DMS53 treated with DMSO at 0.1 percent for 48 hours (cell line): Measurements from ENCODE around the gene TMEM72.

Experiments used
- DNase-seq: peaks from one replicate; lab custom pipeline; 2025; ENCODE audit not compliant: unreplicated experiment; lab: John Stamatoyannopoulos, UW

The TMEM72 gene

DNA sequence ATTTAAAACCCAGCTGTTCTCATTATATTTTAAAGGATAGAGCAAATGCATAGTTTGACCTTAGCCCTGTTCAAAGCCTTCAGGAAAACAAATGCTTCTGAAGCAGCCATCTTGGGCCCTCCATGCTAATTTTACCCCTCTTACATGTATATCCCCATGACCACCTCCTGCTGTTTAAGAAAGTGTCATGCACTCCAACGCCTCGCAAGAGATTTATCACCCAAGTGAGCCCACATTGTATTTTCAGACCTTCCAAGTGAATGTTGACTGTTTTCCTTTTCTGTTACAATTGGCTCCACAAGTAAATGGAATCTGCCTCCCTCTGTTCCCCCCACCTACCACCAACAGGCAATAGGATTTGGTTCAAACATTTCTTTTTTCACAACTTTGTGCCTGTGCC is 5.3 kb downstream of the TMEM72 start:
- no peak for DNase-seq

DNA sequence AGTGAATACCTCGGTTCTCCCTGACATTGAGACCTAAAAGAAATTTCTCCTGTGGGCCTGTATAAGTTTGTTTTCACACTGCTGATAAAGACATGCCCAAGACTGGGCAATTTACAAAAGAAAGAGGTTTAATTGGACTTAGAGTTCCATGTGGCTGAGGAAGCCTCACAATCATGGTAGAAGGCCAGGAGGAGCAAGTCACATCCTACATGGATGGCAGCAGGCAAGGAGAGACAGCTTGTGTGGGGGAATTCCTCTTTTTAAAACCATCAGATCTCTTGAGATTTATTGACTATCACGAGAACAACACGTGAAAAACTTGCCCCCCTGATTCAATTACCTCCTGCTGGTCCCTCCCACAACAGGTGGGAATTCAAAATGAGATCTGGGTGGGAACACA is 6.7 kb downstream of the TMEM72 start:
- no peak for DNase-seq

DNA sequence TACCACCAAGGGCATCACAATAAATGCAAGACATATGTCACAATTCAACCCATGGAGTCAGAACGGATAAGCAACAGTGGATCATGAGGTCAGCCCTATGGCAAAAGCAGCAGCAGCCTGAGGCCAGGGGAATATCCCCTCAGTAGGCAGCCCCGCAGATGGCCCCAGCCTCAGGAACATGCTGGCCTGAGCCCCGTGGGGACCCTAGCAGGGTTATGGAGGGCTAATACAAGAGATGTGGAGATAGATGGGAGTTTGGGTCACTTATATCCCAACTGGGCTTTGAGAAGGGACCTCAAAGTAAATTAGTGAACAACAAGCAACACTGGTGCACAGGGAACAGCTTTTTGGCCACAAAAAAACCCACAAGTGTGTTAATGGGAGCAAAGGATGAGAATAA is 9.1 kb downstream of the TMEM72 start:
- DNase-seq, result no peak

DNA sequence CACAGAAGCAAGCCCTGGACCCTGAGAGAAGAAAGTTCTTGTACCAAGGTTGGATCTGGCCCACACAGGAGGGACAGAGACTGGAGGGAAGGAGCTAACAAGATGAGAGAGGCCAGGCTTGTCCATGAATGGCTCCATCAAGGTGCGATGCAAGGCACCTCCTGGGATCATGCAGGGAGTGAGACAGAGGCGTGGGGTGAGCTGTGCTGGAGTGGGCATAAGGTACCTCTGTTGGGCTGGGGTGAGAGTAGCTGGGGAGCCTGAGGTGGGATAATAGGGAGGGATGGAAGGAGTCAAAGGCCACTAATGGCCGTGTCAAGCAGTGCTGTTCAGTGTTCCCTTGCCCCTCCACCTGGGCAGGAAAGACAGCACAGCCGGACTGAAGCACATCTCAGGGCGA is 9.9 kb downstream of the TMEM72 start:
- DNase-seq, result no peak

DNA sequence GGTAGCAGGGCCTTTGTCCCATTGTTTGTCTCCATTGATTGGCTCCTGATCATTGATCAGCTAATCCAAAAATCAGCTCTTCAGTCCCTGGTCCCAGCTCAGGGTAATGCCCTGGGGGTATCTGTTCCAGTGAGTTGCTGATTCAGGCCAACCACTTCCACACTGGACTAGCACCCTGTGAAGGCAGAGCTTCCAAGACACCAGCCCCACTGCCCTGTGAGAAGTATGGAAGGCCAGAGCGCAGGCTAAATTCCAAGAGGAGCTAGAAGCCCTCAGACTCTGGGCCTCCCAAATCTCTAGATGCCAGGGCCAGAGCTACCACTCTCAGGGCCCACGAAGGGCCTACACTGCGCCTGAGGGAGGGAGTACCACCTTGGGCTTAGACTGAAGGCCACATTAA is 10.4 kb downstream of the TMEM72 start:
- no peak for DNase-seq

DNA sequence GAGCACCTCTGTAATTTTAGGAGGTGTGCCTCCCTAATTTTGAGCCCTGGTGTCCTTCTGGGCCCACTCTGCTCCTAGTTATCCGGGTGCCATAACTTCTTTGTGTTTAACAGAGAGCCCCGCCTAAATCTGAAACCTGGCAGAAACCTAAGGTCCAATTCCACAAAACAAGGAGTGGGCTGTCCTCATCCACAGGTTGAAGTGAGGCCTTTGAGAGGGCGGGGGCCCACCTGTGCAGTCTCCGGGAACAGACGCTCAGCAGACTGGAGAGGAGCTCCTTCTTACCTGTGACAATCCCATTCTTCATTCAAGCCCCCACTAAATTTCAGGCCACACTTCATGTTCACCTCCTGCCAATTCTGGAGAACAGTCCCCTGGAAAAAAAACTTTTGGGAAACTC is 10.9 kb downstream of the TMEM72 start:
- DNase-seq, result no peak

DNA sequence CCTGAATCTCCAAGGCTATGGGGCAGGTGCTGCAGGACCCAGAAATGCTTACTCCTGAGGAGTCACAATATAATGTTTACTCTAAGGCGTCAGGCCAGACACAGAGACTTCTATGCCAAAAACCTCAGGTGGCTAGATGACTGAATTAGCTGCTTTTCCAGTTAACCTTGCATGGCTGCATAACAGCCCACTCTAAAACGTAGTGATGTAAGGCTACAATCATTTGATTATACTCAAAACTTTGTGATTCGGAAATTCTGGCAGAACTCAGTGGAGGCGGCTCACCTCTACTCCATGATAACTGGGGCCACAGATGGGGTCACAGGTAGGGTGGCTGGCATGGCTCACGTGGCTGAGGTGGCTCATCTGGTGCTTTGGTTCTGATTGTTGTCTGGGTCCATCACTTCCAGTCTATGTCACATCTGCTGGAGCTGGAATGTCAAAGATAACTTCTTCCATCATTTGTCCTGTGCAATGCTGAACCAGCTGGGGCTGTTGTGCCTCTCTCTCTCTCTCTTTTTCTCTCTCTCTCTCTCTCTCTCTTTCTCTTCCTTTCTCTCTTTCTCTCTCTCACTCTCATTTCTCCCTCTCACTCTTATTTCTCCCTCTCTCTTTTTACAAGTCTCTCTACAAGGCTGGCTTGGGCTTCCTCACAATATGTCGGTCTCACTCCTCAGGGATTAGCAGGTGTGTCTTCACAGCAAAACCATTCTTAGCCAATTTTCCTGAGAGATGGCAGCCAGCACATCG is 11.8 kb downstream of the TMEM72 start:
- DNase-seq, result no peak

DNA sequence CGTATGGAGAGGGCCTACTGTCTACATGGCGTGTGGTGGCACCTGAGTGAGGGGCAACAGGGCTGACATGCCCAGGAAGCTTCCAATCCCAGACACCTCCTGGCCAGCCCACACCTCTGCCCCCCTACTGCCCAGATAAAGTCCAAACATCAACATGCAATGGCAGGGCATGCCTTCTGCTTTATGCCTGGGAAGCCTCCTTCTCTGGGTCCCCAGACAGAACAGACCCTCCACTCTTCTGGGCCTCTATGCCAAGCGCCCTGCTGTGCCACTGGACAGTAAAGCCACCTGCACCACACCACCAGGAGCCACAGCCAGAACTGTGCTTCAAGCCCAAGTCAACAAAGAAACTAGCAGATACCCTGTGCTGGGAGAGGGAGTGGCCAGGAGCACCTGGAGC is 12.5 kb downstream of the TMEM72 start:
- no peak for DNase-seq

DNA sequence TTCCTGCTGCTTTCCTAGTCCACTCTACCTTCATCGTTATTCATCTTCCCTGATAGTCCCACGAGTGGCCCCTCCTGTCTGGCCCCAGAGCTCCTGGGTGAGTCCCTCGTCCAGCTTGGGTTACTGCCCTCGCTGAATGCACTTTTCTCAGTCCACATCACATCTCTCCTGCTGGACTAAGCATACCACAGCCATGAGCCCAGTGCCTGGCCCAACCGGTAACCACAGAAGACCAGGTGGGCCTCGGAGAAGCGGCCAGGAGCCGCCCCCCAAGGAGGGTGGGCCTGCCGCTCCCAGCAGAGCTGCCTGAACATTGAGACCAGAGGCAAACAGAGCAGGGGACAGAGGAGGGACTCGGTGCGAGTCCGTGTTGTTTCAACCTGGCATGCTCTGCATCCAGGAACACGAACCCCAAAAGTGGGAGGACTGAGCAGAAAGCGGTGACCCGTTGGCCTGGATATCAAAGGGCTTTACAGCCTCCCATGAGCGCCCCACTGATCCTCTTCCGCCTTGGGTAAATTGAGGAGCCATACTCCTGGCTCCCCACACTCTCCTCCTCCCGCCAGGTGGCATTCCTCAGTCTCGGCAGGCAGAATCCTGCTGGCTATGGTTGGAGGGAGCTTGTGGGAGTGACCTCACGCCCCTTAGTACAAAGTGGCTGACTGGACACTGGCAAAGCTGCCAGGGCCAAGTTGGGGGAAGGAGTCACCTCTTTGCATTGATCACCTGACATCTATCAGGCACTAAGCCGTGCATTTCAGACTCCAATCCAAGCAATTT is 13.3 kb downstream of the TMEM72 start:
- no peak for DNase-seq

DNA sequence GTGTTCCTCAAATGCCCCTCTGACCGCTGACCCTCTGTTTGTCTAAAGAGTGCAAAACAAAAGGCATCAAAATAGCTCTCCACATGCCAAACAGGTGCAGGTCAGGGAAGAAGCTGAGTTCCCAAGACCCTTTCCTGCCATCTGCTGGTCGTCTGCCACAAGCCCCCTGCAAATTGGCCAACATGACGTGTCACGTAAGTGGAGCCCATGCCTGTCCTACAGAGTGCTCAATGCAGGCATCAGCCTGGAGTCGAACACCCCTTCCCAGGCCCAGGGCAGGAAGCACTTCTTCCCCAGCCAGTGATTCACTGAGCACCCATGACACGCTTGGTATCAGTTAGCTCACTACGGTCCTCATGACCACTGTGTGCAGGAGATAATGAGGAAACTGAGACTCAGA is 14.1 kb downstream of the TMEM72 start:
- DNase-seq, result peak; percentile 3

DNA sequence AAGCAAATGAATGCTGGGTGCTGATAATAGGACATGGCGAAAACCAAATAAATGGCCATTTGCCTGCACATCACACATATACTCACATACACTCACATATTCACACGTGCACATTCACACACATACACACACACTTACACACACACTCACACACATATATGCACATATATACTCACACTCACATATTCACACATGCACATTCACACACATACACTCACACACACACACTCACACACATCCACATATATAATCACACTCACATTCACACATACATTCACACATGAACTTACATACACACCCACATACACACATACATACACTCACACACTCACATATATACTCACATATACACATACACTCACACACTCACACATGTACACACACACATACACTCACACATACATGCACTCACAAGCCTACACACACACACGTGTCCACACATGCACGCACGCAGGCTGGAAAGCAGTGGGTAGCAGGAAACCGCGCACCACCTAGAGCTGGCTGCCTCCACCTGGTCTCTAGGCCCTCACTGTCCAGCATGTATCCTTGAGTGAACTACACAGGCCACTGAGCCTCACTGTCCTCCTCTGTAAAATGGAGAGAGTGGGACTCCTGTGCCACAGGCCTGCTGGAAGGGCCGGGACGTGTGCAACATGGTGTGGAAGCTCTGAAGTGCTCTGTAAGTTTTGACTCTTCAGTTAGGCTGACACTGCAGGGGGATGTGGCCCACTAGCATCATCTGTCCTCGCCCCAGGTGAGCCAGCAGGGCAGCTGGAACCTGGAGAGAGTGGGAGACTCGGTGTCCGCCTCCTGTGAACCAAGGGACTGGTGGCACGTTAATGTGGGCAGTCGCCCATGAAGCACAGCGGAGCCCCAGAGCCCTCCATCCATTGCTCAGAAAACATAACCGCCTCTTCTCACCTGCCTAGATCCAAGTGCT is 14.9 kb downstream of the TMEM72 start:
- DNase-seq, result no peak

DNA sequence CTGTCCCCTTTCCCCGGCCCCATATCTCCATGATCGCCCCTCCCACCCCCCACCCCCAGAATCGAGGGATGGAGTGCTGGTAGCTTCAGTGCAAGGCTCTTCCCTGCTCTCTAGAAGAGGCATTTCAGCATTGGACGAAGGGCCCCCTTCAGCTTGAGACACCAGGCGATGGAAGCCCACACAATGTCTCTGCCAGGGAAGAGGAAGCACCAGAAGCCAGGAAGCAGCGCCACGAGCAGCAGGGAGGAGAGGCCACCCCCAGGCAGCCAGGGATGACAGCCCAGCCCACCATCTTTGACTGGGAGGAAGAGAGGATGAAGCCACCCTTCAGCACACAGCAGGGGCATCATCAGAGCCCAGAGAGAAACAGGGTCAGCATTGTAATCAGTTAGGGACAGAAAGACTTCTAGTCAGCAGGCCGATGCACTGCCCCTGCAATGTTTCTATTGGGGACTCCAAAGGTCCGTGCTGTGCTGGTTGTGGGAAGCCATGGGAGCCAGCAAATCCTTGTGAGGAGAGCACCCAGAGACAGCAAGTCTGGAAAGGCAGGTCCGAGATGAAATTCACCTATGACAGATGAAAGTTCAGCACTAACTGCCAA is 15.7 kb downstream of the TMEM72 start:
- no peak for DNase-seq

DNA sequence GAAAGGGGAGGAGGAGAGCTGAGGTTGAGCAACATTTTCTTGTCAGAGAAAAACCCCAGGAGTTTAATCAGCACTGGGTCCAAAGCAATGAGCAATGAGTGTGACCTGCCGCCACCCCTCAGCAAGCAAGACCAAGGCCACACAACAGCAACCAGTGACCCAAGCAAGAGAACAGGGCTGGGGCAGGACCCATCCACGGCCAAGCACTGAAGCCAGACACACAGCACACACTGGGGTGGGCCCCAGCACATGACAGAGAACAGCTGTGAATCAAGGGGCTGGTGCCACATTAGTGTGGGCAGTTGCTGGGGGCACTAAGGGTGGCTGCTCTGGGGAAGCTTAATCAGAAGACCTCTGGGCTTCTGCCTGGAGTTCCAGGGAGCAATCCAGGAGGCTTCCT is 16.2 kb downstream of the TMEM72 start:
- no peak for DNase-seq

DNA sequence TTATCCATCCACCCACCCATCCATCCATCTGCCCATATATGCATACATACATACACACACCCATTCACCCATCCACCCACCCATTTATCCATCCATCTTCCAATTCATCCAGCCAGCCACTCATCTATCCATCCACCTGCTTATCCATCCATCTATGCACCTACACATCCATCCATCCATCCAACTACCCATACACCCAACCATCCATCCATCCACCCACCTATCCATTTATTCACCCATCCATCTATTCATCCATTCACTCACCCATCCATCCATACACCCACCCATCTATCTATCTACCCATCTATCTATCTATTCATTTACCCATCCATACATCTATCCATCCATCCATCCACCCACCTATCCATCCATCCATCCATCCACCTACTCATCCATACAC is 17.3 kb downstream of the TMEM72 start:
- DNase-seq, result no peak

DNA sequence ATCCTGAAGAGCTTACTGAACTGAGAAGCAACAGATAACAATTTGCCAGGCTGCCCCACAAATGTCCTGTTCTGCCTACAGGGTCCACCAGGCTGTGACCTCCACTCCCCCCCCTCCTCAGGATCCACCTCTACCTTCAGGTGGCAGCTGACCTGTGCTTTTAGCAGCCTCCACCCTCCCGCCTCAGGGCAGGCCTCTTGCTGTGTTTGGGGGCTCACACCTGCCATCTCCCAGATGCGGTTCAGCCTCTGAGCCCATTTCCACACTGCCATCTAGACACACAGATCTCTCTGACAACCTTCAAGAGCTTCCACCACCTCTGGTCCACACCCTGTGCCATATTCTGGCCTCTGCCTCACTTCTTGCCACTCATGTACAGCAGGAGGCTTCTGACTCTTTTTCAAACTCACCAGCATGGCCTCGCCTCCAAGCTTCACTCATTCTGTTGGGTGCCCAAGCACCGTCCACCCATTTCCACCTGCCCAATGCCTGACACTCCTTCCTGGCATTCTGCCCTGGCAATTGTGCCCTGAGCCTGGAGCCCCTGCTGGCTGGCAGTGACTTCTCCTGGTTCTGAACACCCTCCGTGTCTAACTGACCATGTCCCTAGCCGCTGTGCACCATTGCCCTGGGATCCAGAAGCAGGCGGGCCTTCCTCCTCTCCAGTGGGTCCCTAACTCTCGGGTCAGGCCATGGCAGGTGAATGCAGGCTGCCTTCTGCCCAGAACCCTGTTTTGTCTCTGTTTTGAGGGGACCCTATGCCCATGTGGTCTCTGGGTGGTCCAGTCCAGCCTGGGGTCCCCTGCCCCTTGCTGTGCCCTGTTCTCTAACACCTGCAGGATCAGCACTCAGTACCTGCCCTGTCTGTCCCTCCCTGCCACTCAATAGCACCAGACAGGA is 18.5 kb downstream of the TMEM72 start:
- no peak for DNase-seq

DNA sequence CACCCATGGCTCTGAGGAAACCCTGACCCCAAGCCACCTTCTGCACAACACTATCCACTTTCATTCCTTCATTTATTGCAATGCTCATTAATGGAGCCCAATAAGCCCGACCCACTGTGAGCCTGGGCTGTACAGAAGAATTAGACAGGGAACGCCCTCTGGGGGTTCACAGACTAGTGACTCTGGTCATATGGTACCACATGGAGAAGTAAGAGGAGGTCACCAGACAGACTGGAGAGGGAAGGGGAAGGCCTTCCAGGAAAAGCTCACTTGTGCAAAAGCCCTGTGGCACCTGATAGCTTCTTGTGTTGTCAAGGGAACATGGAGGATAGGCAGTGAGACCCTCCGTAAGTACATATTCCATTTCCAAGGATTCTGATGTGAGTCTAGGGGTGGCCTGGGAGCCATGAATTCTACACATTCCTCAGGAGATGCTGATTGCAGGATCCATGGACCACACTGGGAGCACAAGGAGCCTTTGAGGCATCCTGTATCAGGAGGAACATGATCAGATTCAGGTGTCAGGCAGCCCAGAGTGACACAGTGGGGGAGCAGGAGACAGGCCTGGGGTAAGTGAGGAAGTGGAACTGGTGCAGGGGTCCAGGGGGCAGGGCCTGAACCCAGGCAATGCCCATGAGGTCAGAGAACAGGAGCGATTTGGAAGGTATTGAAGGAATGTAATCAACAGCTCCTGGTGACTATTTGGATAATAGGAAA is 19.9 kb downstream of the TMEM72 start:
- no peak for DNase-seq

DNA sequence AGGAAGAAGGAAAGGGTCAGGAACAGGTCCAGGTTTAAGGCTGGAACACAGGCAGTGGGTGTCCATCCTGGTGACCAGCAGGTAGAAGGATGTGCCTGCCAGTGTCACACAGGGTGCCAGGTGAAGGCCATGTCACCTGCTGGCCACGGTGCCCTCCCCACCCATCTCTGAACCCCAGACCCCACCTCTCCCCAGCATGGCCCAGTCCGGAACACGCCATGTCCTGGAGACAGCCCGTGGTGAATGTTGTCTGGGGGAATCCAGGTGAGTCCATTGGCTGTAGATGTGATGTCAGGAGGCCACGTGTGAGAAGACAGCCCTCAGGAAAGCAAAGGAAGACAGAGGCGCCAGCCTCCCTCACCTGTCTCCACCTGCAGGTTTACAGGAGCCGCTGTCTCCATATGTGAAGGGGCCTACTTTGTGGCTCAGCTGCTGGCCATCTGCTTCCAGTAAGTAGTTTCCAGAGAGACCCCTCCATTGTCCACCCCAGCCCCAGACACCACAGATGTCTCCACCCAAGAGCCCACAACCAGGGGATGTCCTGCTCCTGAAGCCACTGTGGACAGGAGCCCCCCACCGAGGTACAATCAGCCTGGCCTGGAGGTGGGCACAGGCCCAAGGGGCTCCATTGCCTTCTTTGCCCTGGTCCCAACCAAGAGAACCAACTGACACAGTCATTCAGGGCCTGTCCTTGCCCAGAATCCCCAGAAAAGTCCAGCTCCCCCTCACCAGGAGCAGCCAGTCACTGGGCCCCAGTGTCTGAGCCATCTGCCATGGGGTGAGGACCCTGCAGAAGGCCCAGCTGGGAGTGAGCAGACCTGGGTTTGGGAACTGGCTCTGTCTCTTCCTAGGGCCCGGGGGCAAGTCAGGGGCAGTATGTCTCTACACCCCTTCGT is 20.7 kb downstream of the TMEM72 start:
- DNase-seq, result no peak
